GM19043 (cell line): ENCODE results near the gene FOXRED2.
"Not testable (repeated sequence)": the region's sequence is repeated elsewhere in the genome, so short reads cannot be mapped to it uniquely, and the experiment has no call there.

Source experiments
- ATAC-seq: cut with Tn5 transposase; IDR thresholded peaks from one replicate; pipeline ENCODE4 v1.9.1; 2021; ENCODE audit warnings: low read depth; ENCODE audit not compliant: unreplicated experiment

Gene FOXRED2

DNA sequence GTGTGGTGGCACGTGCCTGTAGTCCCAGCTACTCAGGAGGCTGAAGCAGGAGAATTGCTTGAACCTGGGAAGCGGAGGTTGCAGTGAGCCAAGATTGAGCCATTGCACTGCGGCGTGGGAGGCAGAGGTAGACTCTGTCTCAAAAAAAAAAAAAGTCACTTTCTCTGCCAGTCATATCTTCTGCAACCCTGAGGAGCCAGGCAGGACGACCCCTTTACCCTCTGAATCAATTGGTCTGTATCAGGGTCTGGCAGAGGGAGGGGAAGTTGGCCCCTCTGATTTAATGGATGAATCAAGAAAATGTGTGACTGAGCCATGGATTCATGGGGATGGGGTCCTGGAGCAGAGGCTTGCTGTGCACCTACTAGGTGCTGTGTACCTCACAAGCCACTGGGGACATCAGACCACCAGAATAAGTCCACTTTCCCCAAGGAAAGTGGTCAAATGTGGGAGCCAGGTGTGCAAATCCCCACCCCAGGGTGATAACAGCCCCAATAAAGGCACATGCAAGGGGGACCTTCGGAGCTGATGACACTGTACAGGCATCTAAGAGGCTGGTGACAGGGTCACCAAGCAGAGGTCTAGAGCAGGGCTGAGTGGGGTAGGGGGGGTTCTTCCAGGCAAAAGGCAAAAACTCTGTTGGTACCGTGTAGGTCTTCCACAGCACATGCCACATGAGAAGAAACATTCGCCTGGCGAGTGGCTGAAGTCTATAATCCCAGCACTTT lies 54.4 kb downstream of the FOXRED2 start:
- ATAC-seq = no peak

DNA sequence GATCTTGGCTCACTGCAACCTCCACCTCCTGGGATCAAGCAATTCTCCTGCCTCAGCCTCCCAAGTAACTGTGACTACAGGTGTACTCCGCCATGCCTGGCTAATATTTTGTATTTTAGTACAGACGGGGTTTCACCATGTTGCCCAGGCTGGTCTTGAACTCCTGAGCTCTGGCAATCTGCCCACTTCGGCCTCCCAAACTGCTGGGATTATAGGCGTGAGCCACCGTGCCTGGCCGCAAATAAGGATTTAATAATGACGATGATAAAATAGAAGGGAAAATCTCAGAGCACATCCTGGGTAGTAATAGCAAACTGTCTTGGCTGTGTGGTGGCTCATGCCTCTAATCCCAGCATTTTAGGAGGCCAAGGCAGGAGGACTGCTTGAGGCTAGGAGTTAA lies 55.9 kb downstream of the FOXRED2 start:
- ATAC-seq = not testable (repeated sequence)

GRCh38 chr22:36449596-36450175 lies 57.2 kb downstream of the FOXRED2 start:
- ATAC-seq = no peak

DNA sequence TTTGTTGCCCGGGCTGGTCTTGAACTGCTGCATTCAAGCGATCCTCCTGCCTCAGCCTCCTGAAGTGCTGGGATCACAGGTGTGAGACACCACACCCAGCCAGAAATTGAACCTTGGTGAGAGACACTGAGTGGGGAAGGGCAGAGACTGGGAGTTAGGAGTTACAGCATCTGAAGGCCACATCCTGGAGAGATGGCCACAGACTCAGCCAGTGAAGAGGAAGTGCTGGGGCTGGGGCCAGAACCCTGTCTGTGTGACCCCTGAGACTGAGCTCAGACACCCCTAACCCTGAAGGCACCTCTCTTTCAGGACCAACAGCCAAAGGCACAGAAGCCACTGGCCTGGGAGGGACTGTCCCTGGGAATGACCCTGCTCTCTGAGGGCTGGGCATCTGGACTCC lies 59.2 kb downstream of the FOXRED2 start:
- ATAC-seq = no peak

DNA sequence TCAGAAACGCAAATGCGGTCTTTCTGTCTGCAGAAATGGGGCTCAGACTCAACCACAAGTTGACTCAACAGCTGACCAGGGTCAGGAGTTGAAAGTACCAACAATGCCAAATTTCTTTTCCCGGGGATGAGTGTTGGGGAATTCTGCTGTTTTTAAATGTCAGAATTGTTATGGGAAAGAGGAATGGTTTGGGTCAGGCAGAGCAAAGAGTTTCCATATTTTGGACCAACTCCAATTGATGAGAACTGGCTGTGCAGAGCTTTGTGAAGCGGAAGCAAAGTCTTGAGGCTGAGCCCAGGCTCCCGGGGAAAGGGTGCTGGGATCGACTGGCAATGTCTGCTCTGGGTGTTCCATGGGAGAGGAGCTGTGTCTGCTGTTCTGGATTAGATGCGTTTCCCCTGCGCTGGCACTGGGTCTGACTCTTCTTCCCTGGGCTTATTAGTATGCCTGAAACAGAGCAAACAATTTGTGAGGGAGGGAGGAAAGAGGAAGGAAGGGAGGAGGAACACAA lies 61.6 kb downstream of the FOXRED2 start:
- no peak for ATAC-seq

GRCh38 chr22:36443198-36443770 lies 63.6 kb downstream of the FOXRED2 start:
- ATAC-seq = no peak

DNA sequence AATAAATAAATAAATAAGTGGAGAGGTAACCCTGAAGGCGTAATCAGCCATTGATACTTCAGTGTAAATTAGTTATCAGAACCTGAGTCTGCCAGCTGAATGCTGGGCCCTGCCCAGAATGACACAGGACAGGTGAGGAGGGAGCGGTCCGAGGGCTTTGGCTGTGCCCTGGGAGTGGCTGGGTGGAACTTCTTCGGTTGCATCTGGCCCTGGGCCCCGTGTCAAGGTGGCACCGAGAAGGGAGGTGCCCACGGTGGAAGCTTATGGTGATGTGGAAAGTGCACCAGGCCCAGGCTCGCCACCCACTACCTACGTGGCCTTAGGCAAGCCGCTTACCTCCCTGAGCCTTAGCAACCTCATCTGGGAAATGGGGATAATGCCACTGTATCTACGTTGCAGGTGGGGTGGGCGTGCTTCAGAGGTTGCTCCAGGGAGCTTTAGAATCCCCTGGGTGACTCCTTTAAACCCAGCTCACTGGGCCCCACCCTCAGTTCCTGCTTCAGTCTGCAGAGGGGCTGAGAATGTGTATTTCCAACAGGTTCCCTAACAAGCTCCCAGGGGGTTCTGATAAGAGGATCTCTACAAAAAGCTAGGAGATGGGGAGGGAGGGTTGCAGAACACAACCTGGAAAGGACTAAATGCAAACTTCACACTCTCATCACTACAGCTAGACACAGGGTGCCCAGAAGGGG lies 64.2 kb downstream of the FOXRED2 start:
- ATAC-seq = no peak

DNA sequence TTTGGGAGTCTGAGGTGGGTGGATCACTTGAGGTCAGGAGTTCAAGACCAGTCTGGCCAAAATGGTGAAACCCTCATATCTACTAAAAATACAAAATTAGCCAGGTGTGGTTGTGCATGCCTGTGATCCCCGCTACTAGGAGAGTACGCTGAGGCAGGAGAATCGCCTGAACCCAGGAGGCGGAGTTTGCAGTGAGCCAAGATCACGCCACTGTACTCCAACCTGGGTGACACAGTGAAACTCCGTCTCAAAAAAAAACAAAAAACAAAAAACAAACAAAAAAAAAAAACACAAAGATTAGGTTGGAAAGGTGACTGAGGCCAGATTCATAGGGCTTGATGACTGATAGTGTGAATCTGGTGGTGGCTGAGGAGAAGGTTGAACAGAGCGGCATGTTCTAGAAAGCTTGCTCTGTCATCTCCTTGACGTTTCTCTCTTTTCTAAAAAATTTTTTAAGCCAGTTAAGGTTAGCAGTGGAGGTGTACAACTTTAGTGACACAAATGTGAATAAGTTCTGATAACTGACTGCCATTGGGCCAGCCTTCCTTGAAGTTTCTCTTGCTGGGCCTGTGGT lies 66.3 kb downstream of the FOXRED2 start:
- ATAC-seq = no peak

DNA sequence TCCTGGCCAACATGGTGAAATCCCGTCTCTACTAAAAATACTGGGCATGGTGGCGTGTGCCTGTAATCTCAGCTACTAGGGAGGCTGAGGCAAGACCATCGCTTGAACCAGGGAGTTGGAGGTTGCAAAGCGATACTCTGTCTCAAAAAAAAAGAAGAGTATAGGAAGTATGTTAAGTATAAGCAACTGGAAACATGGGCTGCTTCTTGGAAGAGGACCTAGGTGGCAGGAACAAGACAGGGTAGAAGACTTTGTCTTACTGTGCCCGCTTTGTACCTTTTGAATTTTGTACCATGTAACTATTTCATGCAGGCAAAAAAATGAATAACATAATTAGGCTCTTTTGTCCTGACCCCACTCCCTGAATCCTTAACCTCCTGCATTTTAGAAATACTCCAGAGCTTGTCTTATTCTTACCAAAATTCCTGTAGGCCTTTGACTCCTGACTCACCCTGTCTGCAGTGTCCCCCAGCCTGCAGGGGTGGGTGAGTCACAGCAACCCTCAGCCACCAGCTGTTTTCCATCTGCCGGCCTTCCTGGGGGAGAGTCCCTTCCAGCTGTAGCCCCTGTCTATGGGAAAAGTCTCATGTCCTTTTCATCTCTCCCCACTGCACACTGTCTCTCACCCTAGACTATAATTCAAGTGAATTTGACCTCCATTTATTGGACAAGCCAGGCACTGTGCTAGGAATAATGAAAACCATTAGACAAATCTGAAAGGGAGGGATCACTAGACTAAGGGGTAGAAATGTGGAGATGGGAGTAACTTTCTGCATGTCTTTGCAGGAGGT lies 67.2 kb downstream of the FOXRED2 start:
- ATAC-seq = no peak
